Osteoblast (primary cell): Measurements from ENCODE around the gene GALM. TPM values are rescaled to one million over a fixed set of nuclear protein-coding genes. Genes with fewer than 3 reads are reported as not detected.

Source experiments
- DNase-seq: peaks from one replicate; pipeline ENCODE4 v3.0.0; 2011; ENCODE audit warnings: low spot score, mixed read lengths; ENCODE audit not compliant: insufficient read length; ENCODE audit errors: missing footprints
- H2AFZ ChIP-seq: 2 replicates; pipeline ENCODE4 v1.6.0; 2011; ENCODE audit warnings: mild to moderate bottlenecking, low read length
- H3K27ac ChIP-seq: 2 replicates; pipeline ENCODE4 v1.5.1; 2011; ENCODE audit warnings: mild to moderate bottlenecking, low read depth, low read length, moderate library complexity
- H3K27me3 ChIP-seq: 2 replicates; pipeline ENCODE4 v1.6.0; 2012; ENCODE audit warnings: mild to moderate bottlenecking, control low read depth, inconsistent platforms, low read length, moderate library complexity; ENCODE audit not compliant: insufficient read depth
- H3K36me3 ChIP-seq: 2 replicates; pipeline ENCODE4 v1.5.1; 2011; ENCODE audit warnings: mild to moderate bottlenecking, low read length, control low read depth, moderate library complexity; ENCODE audit not compliant: insufficient read depth
- H3K4me1 ChIP-seq: 2 replicates; pipeline ENCODE4 v1.5.1; 2011; ENCODE audit warnings: mild to moderate bottlenecking, low read length, control low read depth, moderate library complexity; ENCODE audit not compliant: insufficient read depth
- H3K4me2 ChIP-seq: 2 replicates; pipeline ENCODE4 v1.6.0; 2011; ENCODE audit warnings: mild to moderate bottlenecking, low read length; ENCODE audit not compliant: insufficient read depth
- H3K4me3 ChIP-seq: fragments of 200-600 bp; sonication (generic); 3 replicates; pipeline ENCODE4 v1.5.1; 2012; ENCODE audit warnings: mild to moderate bottlenecking, low read length, inconsistent platforms; ENCODE audit not compliant: insufficient read depth
- H3K79me2 ChIP-seq: 2 replicates; pipeline ENCODE4 v1.6.0; 2012; ENCODE audit warnings: mild to moderate bottlenecking, low read length, control low read depth, inconsistent platforms; ENCODE audit not compliant: insufficient read depth
- H3K9me3 ChIP-seq: 2 replicates; pipeline ENCODE4 v1.5.1; 2011; ENCODE audit warnings: low read depth, low read length, control low read depth
- H4K20me1 ChIP-seq: 2 replicates; pipeline ENCODE4 v1.6.0; 2012; ENCODE audit warnings: mild to moderate bottlenecking, low read length, control low read depth; ENCODE audit not compliant: insufficient read depth
- CTCF ChIP-seq: IDR thresholded peaks from 2 replicates; pipeline ENCODE4 v1.5.1; 2011; ENCODE audit warnings: mild to moderate bottlenecking, low read depth, low read length, moderate library complexity; ENCODE audit errors: extremely low read depth
- total RNA-seq: library from RNA; depleted of rRNA; stranded (reverse); fragments of >200 nt; gene quantifications from 2 replicates; pipeline ENCODE4 v1.2.3, GENCODE V29; 2012

Gene GALM
- total RNA-seq, 1 donor, result 50.7 TPM

- Histone ChIP-seq H4K20me1 (no peaks in the 10 kb centered on the region), H3K4me1 (peaks cover 26% of the 10 kb centered on the region), H2AFZ (peak overlapping the region; percentile 53), H3K27me3 (no peaks in the 10 kb centered on the region), H3K36me3 (peaks cover 5% of the 10 kb centered on the region), H3K27ac (peak overlapping the region; percentile 89), H3K9me3 (no peaks in the 10 kb centered on the region), H3K79me2 (no peaks in the 10 kb centered on the region), H3K4me2 (peak overlapping the region; percentile 56), H3K4me3 (no peak overlapping the region)
- peak; percentile 96 for DNase-seq
- TF ChIP-seq CTCF, result no peak
Observed at GRCh38 chr2:38690499-38691420, 24.8 kb downstream of the GALM start.

- Histone ChIP-seq H4K20me1 (no peaks in the 10 kb centered on the region), H3K4me2 (no peak overlapping the region), H2AFZ (no peak overlapping the region), H3K27me3 (no peaks in the 10 kb centered on the region), H3K27ac (no peak overlapping the region), H3K36me3 (peaks cover 3% of the 10 kb centered on the region), H3K79me2 (no peaks in the 10 kb centered on the region), H3K4me3 (no peak overlapping the region), H3K4me1 (peaks cover 26% of the 10 kb centered on the region), H3K9me3 (no peaks in the 10 kb centered on the region)
- no peak for DNase-seq
- TF ChIP-seq CTCF, result no peak
Observed at GRCh38 chr2:38691994-38692393, 26.1 kb downstream of the GALM start.

GRCh38 chr2:38692636-38693318, 26.9 kb downstream of the GALM start:
- Histone ChIP-seq H3K36me3 (no peaks in the 10 kb centered on the region), H4K20me1 (no peaks in the 10 kb centered on the region), H3K79me2 (no peaks in the 10 kb centered on the region), H3K4me3 (no peak overlapping the region), H3K27me3 (no peaks in the 10 kb centered on the region), H3K4me1 (peaks cover 26% of the 10 kb centered on the region), H3K27ac (no peak overlapping the region), H3K9me3 (no peaks in the 10 kb centered on the region), H3K4me2 (no peak overlapping the region), H2AFZ (no peak overlapping the region)
- DNase-seq, result no peak
- no peak for TF ChIP-seq CTCF
